HepG2 (cell line): Measurements from ENCODE around the gene PROC. TPM values are rescaled to one million over a fixed set of nuclear protein-coding genes. Genes with fewer than 3 reads are reported as not detected.

Experiments used
- KLF11 ChIP-seq: IDR thresholded peaks from 2 replicates; pipeline ENCODE4 v1.6.1; 2016; ENCODE audit warnings: missing compliant biosample characterization
- KLF13 ChIP-seq: sonication (generic); formaldehyde crosslinking; IDR thresholded peaks from 2 replicates; pipeline ENCODE4 v1.4.0; 2020; ENCODE audit warnings: mild to moderate bottlenecking, missing genetic modification reagents
- NR1H2 ChIP-seq: sonication (generic); formaldehyde crosslinking; IDR thresholded peaks from 2 replicates; pipeline ENCODE4 v1.8.1; 2022; ENCODE audit warnings: low read depth, missing genetic modification reagents, borderline replicate concordance
- PLSCR1 ChIP-seq: sonication (generic); formaldehyde crosslinking; IDR thresholded peaks from 2 replicates; pipeline ENCODE4 v1.5.0; 2020; ENCODE audit warnings: missing genetic modification reagents, mild to moderate bottlenecking, borderline replicate concordance
- SETDB1 ChIP-seq: sonication (generic); formaldehyde crosslinking; IDR thresholded peaks from 2 replicates; pipeline ENCODE4 v1.5.1; 2020; ENCODE audit warnings: missing genetic modification reagents, mild to moderate bottlenecking, borderline replicate concordance
- SIN3A ChIP-seq: IDR thresholded peaks from 2 replicates; pipeline ENCODE4 v1.6.1; 2011; ENCODE audit warnings: low read depth, mild to moderate bottlenecking, control low read depth, low read length, borderline replicate concordance
- ZHX2 ChIP-seq, 2 experiments: sonication (generic) in 1 of 2; formaldehyde crosslinking in 1 of 2; IDR thresholded peaks; 2 replicates each; pipeline versions ENCODE4 v1.6.1 to v1.9.0; 2014 to 2022; ENCODE audit warnings: antibody characterized with exemption in 1 of 2, borderline replicate concordance in 1 of 2, inconsistent platforms in 1 of 2, low read depth in 1 of 2, missing genetic modification reagents in 1 of 2
- ZNF124 ChIP-seq: sonication (generic); formaldehyde crosslinking; IDR thresholded peaks from 2 replicates; pipeline ENCODE4 v1.4.0; 2020; ENCODE audit warnings: missing genetic modification reagents
- ZNF318 ChIP-seq: sonication (generic); formaldehyde crosslinking; IDR thresholded peaks from 2 replicates; pipeline ENCODE4 v1.4.0; 2020; ENCODE audit warnings: mild to moderate bottlenecking, missing genetic modification reagents
- ZNF343 ChIP-seq: sonication (generic); formaldehyde crosslinking; IDR thresholded peaks from 2 replicates; pipeline ENCODE4 v1.4.0; 2020; ENCODE audit warnings: mild to moderate bottlenecking, missing genetic modification reagents
- ZNF44 ChIP-seq: sonication (generic); formaldehyde crosslinking; IDR thresholded peaks from 2 replicates; pipeline ENCODE4 v1.5.1; 2020; ENCODE audit warnings: mild to moderate bottlenecking, missing genetic modification reagents
- ZNF577 ChIP-seq: sonication (generic); formaldehyde crosslinking; IDR thresholded peaks from 2 replicates; pipeline ENCODE4 v1.4.0; 2020; ENCODE audit warnings: mild to moderate bottlenecking, low read depth, missing genetic modification reagents, borderline replicate concordance
- polyA plus RNA-seq, 8 experiments: library from polyadenylated mRNA; depleted of rRNA in 3 of 8; stranded (reverse) in 7 of 8; unstranded in 1 of 8; fragments of >200 nt; fragmentation: Illumina TruSeq in 4 of 8; extraction: Trizol in 4 of 8; gene quantifications; 2 replicates each; pipeline versions ENCODE4 v1.2.1 to v1.2.3, GENCODE V29; 2011 to 2016; ENCODE audit warnings: low read depth in 4 of 8, missing spikeins in 1 of 8, mixed read lengths in 1 of 8; ENCODE audit not compliant: insufficient read depth in 1 of 8
- total RNA-seq, 5 experiments: library from RNA; depleted of rRNA; stranded (reverse); fragments of >200 nt; fragmentation: Illumina TruSeq; extraction: Trizol; gene quantifications; 2 replicates each; pipeline ENCODE4 v1.2.3, GENCODE V29; 2016; ENCODE audit warnings: low read depth in 1 of 5

The PROC gene
- total and polyA plus RNA-seq, 2 of the 13 experiments (the other 11 are each of a cell fraction or from before 2014, with no cell fraction given): 134 to 185 TPM

- TF ChIP-seq ZNF318 (CRISPR knock-in tag) (no peak), ZNF124 (CRISPR knock-in tag) (no peak), SETDB1 (CRISPR knock-in tag) (no peak), ZHX2 (IDR thresholded peaks at IDR 0.05; ENCODE audit: low read depth) (peak; percentile 96), ZHX2 (CRISPR knock-in tag; IDR thresholded peaks at IDR 0.05; ENCODE audit: borderline replicate concordance) (peak; percentile 41), ZNF577 (CRISPR knock-in tag) (no peak), ZNF44 (CRISPR knock-in tag) (no peak), NR1H2 (CRISPR knock-in tag) (peak; percentile 83; the same call in 1 of the 2 replicates), PLSCR1 (CRISPR knock-in tag) (peak; percentile 73; the same call in 1 of the 2 replicates), KLF13 (CRISPR knock-in tag) (no peak), ZNF343 (CRISPR knock-in tag) (peak; percentile 9; the same call in 1 of the 2 replicates), SIN3A (peak; percentile 76; the same call in 1 of the 2 replicates), KLF11 (CRISPR knock-in tag) (no peak)
These were observed 30.4 kb upstream of the PROC start, which contains the start of gene MAP3K2 (continued) for GRCh38 chr2:127387655-127388422.
